T-helper 2 cell (primary cell): ENCODE measurements around the gene IGSF23.
"Not testable (repeated sequence)": the region's sequence is repeated elsewhere in the genome, so short reads cannot be mapped to it uniquely, and the experiment has no call there.

Experiments
- DNase-seq, 5 experiments: peaks; one replicate each; pipeline versions ENCODE4 v3.0.0 to v3.0.0-alpha.2; 2012 to 2022

The IGSF23 gene

DNA sequence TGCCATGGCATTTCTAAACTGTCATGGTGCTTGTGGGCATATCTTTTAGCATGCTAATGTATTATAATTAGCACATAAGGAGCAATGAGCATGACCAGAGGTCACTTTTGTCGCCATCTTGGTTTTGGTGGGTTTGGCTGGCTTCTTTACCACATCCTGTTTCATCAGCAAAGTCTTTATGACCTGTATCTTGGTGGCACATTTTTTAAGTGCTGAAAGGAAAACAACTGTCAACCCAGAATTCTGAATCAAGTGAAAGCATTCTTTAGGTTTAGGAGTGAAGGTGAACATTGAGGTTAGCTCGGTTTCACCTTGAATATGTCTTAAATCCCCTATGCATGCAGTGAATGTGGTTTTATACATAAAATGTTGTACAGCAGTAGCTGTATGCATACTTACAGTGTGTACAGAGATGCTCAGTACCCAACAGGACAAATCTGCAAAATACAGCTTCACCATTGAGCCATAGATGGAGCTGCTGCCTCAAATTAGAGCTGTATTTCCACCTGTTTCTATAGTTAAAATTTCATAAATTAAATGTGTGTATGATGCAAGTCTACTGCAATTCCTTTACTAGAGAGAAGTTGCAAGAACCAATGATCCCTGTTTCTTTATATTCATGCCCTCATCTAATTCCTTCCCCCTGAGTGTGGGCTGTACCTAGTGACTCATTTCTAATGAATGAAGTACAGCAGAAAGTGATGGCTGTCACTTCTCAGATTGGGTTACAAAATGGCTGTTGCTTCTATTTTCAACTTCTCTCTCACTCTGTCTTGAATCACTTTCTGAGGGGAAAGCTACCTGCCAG, 25.2 kb upstream of the IGSF23 start:
- peak in 1 of 5 experiments; percentile 22 for DNase-seq

DNA sequence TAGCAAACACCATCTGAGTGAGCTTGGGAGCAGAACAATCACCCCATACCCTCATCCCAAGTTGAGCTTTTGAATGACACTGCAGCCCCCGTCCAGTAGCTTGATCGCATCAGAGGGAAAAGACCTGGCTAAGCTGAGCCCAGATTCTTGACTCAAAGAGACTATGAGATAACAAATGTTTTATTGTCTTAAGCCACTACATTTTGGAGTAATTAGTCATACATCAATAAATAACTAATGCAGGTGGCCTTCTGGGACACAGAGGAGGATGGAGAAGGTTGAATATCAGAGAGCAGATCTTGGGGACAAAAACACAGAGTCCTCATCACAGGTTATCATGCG, 24.6 kb upstream of the IGSF23 start:
- DNase-seq, result no peak

DNA sequence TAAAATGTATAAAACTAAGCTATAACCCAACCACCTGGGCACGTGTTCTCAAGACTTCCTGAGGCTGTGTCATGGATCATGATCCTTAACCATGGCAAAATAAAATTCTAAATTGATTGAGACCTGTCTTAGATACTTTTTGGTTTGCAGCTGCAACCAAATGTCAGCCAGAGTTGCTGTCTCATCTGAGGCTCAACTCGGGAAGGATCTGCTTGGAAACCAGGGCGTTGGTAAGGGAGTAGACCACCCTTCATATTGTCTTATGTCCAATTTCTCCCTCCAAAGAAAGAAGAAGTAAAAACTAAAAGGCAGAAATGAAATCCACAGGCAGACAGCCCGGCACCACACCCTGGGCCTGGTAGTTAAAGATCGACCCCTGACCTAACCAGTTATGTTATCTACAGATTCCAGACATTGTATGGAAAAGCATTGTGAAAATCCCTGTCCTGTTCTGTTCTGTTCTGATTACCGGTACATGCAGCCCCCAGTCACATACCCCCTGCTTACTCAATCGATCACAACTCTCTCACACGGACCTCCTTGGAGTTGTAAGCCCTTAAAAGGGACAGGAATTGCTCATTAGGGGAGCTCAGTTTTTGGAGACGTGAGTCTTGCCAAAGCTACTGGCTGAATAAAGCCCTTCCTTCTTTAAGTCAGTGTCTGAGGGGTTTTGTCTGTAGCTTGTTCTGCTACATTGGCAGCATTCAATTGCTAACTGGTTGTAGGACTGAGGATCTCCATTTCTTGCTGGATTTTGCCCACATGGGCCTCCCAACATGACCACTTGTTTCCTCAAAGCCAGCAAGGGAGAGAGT, 22.9 kb upstream of the IGSF23 start:
- DNase-seq, result no peak

DNA sequence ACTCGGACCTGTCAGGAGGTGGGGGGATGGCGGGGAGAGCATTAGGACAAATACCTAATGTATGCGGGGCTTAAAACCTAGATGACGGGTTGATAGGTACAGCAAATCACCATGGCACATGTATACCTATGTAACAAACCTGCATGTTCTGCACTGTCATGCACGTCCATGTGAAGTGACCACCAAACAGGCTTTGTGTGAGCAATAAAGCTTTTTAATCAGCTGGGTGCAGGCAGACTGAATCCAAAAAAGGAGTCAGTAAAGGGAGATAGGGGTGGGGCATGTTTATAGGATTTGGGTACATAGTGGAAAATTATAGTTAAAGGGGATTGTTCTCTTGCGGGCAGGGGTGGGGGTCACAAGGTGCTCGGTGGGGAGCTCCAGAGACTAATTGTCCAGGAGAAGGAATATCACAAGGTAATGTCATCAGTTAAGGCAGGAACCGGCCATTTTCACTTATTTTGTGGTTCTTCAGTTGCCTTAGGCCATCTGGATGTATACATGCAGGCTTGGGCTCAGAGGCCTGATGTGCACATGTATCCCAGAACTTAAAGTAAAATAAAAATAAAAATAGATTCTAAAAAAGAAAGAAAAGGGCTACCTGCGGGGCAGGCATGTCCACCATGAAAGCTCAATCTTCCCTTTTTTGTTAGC, 21.9 kb upstream of the IGSF23 start:
- DNase-seq, result not testable (repeated sequence)

DNA sequence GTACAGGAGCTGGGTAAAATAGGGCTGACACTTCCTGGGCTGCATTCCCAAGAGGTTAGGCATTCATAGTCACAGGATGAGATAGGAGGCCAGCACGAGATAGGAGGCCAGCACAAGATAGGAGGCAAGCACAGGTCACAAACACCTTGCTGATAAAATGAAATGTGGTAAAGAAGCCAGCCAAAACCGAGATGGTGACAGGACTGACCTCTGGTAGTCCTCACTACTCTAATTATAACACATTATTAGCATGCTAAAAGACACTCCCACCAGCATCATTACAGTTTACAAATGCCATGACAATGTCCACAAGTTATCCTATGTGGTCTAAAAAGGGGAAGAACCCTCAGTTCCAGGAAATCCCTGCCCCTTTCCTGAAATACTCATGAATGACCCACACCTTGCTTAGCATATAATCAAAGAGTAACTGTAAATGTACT, 20.9 kb upstream of the IGSF23 start:
- no peak for DNase-seq

DNA sequence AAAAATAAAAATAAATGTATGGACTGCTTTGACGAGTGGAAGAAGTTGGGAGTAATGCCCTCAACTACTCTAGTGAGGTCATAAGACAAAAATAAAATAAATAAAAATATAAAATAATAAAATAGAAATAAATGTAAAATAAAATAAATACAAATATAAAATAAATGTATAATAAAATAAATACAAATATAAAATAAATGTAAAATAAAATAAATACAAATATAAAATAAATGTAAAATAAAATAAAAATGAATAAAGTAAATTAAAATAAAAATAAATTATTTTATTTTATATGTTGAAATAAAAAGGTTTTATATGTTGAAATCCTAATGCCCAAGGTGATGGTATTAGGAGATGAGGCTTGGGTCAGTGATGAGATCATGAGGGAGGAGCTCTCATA, 20.1 kb upstream of the IGSF23 start:
- no peak for DNase-seq

DNA sequence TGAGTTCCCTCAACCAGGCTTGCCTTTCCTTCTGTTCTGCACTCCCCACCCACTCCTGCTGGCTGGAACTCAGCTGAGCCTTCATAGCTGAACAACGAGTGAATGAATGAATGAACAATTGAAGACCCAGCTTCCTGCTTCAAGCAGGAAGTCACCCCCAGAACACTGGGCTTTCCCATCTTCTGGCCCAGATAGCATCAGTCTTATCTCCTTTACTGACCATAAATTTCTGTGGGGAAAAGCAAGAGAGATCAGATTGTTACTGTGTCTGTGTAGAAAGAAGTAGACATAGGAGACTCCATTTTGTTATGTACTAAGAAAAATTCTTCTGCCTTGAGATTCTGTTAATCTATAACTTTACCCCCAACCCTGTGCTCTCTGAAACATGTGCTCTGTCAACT, 19.5 kb upstream of the IGSF23 start:
- DNase-seq, result not testable (repeated sequence)

DNA sequence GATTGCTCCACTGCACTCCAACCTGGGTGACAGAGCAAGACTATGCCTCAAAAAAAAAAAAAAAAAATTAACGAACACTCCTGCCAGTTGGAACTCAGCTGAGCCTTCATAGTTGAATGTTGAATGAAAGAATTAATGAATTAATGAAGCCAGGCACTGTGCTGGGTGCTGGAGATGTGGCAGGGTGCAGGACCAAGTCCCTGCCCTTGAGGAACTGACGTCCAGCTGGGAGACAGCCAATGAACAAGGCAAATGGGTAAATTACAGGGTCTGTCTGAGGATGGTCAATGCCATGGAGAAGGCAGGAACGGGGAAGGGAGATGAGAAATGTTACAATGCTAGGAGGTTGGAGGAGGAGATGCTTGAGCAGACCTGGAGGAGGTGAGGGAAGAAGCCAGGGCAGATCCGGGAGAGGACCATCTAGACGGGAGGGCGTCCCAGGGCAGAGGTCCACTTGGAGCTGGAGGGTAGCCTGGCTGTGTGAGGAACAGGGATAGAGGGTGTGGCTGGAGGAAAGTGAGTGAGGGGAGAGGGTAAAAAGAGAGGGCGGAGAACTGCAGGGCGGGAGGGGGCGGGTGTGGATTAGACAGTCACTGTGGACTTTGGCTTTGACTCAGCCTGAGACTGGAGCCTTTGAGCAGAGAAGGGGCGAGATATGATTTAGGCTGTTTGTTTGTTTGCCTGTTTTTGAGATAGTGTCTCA, 16.8 kb upstream of the IGSF23 start:
- DNase-seq, result no peak

DNA sequence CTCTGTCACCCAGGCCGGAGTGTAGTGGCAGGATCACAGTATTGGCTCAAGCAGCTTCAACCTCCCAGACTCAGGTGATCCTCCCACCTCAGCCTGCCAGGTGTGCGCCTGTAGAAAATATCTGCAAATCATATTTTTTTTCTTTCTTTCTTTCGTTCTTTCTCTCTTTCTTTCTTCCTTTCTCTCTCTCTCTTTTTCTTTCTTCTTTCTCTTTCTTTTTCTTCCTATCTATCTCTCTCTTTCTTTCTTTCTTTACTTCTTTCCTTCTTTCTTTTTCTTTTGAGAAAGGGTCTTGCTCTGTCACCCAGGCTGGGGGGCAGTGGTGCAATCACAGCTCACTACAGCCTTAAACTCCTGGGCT, 16.3 kb upstream of the IGSF23 start:
- DNase-seq, result no peak

DNA sequence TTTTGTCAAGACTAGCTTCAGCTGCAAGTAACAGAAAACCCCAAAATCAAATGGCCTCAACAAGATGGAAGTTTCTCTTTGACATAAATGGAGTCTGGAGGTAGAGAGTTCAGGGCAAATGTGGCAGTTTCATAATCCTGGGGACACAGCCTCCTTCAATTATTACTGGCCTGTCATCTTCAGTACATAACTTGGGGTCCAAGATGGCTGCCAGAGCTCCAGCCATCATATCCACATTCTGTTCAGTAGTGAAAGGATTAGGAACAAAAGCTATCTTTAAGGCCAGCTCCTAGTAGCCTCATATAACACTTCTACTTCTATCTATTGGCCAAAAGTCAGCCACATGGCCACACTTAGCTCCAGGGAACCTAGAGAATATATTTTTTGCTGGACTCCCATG, 15.0 kb upstream of the IGSF23 start:
- no peak for DNase-seq

DNA sequence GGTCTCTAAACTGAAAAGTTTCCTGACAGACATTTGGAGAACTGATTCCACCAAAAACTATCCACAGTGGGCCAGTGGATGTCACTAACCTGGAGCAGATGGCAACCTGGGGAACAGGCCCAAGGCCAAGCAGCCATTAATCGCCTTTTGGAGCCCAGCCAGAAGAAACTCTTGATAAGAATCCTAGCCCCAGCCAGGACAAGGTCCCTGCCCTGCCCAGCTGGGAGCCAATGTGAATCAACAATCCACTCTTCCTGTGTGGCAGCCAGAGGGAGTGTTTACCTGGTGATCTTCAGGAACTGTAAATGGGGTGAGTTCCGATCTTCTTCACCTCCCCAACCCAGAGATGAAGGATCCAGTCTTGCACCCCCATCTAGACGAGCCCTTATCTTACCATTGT, 14.5 kb upstream of the IGSF23 start:
- no peak for DNase-seq

DNA sequence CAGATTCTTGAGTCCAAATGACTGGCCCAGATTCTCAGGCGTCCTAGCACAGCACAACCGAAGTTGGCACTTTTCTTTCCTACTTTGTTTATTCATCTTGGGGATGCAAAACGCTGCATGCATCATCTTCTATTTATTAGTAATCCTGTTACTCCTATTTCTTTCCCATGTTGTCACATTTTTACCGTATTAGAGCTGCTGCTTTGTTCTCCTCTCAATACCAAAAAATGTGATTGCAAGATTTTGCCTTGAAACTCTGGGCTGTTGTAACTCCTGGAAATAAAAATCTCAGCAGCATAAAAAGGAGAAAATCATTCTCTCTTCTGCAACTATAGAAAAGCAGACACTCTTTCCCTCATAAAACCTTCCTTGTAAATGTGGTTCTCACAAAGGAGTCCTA, 12.9 kb upstream of the IGSF23 start:
- no peak for DNase-seq

DNA sequence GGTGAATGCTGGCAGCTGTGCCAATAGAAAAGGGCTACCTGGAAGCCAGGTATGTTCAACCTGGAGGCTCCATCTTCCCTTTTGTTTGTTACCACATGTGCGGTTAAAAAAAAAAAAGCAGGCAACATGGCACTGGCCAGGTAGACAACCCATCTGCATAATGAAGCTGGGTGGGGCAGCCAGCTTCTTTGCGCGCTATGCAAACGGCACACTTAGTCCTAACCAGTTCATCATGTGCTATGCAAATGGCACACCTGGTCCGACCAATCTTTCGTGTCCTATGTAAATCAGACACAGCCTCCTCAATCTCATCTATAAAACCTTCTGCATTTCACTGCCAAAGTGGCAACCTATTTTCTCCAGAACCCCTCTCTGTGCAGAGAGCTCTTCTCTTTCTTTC, 11.3 kb upstream of the IGSF23 start:
- no peak for DNase-seq

DNA sequence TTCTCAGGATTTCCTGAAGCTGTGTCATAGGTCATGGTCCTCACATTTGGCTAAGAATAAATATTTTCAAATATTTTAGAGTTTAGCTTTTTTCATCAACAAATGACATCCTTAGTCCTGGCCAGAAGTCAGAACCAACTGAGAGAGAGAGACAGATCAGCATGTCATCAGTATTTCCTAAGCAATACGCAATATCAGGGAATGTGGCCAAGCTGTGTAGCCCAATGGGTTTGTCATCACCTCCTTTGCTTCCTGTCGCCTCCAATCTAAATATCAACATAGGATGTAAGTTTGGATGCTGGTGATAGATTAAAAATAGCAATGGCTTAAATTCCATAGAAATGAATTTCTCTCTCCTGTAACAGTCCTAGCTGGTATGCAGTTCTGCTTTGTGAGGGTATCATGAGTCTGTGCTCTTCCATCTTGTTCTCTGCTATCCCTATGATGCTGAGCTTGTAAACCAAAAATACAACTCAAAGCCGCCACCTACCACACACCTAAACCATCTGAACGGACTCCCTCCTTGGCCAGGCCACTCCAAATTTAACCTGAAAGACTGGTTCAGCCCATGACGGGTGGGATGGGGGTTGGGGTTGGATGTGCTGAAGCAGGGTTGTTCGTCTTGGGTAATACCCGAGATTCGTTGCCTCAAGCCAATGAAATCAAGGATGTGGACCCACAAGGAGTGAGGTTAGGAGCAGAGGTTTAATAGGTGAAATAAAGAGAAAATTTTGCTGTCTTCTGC, 10.0 kb upstream of the IGSF23 start:
- DNase-seq, result no peak

DNA sequence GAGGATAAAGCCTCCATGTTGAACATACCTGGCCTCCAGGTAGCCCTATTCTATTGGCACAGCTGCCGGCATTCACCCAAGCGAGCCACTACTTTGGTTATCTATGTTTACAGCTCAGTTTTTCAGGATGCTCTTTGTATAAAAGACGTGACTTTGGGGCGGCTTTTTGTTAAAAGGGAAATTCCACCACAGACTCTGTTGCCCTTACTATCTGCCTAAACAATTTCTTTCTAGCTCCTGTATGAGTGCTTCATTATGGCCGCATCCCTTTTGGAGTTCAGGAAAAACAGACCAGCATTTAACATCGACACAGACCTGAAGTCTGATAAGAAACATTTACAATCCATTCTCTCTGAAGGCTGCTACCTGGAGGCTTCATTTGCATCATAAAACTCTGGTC, 9.1 kb upstream of the IGSF23 start:
- no peak for DNase-seq

DNA sequence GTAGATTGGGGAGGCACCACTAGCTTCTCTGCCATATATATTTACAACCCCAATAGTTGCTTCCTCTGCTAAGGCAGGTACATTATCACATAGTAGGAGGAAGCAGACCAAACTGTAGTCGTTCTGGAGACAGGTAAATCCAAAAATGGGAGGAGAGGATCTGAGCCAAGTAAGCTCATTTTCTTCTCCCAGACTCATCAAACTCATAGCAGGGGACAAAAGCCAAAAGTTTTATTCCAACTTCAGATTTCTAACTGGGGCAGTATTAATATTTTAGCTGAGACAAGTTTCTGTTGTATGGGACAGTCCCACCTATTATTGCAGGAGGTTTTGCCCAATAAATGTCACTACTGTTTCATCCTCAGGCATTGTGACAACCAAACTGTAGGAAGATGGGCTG, 7.8 kb upstream of the IGSF23 start:
- no peak for DNase-seq

DNA sequence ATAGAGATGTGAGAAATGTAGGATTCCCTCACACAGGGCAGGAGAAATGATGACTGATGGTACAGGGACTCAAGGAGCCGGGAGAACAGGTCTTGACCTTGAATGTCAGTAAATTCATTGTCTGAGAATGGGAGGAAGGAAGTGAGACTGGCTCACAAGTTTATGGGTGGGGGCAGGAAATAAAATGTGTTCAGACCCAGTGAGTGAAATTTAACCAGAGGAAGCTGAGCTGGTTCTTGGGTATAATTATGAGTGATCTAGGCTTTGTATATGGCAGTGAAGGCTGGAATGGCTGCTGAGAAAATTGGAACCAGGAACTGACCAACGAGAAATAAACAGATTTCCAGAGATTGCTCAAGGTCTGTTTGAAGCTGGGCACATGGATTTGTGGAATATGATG, 6.3 kb upstream of the IGSF23 start:
- no peak for DNase-seq

DNA sequence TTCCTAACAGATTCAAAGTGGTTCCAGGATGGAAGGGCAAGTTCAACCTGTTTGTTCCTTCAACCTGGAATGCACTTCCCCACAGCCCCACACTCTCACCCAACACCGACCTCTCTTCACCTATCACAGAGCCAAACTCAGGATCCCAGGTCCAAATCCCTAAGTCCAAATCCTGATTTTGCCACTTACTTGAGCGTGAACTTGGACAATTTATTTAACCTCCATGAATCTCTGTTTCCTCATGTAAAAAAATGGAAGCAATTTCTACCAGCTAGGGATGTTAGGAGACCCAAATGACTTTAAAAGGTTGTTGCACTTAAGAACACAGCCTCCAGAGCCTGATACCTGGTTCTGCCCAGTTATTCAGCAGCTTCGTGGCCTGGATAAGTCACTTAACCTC, 5.4 kb upstream of the IGSF23 start:
- no peak for DNase-seq

DNA sequence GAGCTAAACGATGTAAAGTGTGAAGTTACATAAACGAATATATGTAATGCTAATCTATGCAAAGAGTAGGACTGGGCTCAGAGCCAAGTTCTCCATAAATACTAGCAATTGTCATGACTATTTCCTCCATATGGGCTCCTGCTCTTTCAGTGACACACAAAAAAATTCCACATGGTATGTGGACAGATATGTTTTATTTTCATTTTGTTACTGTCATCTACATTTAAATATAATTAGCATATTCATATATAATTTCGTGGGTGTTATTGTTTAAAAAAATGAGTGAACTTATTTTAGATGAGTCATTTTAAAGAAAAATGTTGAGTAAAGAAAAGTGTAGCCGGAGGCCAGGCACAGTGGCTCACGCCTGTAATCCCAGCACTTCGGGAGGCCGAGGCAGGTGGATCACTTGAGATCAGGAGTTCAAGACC, 5.0 kb upstream of the IGSF23 start:
- DNase-seq, result no peak

DNA sequence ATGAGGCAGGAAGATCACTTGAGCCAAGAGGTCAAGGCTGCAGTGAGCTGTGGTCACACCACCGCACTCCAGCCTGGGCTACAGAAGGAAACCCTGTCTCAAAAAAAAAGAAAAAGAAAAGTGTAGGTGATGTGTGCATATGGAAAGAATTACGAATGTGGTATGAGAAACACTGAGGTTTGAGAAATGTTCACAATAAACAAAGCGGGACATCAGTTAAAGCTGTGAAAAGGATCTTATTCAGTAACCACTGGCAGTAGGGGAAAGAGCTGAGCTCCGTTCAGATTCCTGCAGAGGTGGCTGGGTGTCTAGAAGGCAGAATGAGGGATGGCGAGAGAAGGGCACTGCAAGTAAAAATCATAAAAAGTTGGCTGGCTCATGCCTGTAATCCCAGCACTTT, 4.1 kb upstream of the IGSF23 start:
- no peak for DNase-seq

DNA sequence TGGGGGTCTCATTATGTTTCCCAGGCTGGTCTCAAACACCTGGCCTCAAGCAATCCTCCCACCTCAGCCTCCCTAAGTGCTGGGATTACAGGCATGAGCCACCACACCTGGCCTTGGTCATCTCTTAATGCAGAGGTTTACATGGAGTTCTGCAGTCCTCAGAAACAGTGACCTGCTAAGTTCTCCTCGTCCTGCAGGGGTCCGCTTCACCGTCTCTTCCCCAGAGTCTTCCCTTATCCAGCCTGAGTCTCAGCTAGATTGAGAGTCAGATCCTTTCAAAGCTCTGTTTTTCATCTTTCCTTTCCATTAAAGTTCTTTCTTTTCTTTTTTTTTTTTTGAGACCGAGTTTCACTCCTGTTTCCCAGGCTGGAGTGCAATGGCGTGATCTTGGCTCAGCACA, 2.9 kb upstream of the IGSF23 start:
- not testable (repeated sequence) for DNase-seq

DNA sequence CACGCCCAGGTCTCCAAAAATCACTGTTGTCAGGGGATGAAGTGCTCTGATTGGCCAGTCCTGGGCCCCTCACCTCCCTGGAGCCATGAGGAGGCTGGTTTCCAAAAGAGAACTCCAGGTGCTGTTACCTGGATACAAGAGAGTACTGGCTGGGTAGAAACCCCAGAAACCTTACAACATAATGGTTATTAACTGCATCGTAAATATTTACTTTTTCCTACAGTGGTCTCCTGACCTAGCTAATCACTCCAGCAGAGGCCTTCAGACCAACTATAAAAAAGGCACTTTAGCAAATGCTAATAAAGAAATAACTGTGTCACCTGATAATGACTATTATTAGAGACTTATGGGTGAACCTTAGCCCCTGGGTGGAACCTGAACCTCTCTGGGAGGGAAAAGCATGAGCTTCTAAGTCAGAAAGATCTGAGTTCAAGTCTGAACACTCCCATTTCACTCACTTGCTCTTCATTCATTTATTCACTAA, 1.5 kb upstream of the IGSF23 start:
- no peak for DNase-seq
